Measurements from ENCODE around the gene CMTR2.
A peak's percentile ranks its signal among the peaks of the same experiment; 100 is the strongest.
"Not testable (repeated sequence)": the region's sequence is repeated elsewhere in the genome, so short reads cannot be mapped to it uniquely, and the experiment has no call there.

CMTR2 gene

GRCh38 chr16:71327720-71328119 is 38.5 kb upstream of the CMTR2 start:
- no peaks in the 10 kb centered on the region for H3K4me1 Mint-ChIP-seq
- no peak overlapping the region for H3K27ac Mint-ChIP-seq
- H3K27me3 Mint-ChIP-seq (ENCODE audit: low read depth, poor library complexity) = peaks cover 21% of the 10 kb centered on the region
- H3K4me3 Mint-ChIP-seq = no peak overlapping the region
- H3K9me3 Mint-ChIP-seq = peaks cover 11% of the 10 kb centered on the region
- no peak for TF ChIP-seq CTCF (IDR thresholded peaks at IDR 0.05)
- H3K36me3 Mint-ChIP-seq (ENCODE audit: low read depth) = no peaks in the 10 kb centered on the region
- DNase-seq = no peak

GRCh38 chr16:71319999-71320398 is 30.8 kb upstream of the CMTR2 start:
- Mint-ChIP-seq H3K36me3 (ENCODE audit: low read depth) (no peaks in the 10 kb centered on the region), H3K27ac (no peak overlapping the region), H3K27me3 (ENCODE audit: low read depth, poor library complexity) (peaks cover 21% of the 10 kb centered on the region), H3K4me3 (no peak overlapping the region), H3K4me1 (no peaks in the 10 kb centered on the region), H3K9me3 (no peaks in the 10 kb centered on the region)
- no peak for TF ChIP-seq CTCF (IDR thresholded peaks at IDR 0.05)
- no peak for DNase-seq

- no peak for TF ChIP-seq CTCF (IDR thresholded peaks at IDR 0.05)
- H3K27me3 Mint-ChIP-seq (ENCODE audit: low read depth, poor library complexity) = peaks cover 33% of the 10 kb centered on the region
- H3K4me3 Mint-ChIP-seq = no peak overlapping the region
- H3K9me3 Mint-ChIP-seq = no peaks in the 10 kb centered on the region
- H3K36me3 Mint-ChIP-seq (ENCODE audit: low read depth) = no peaks in the 10 kb centered on the region
- peaks cover 7% of the 10 kb centered on the region for H3K4me1 Mint-ChIP-seq
- DNase-seq = no peak
- no peak overlapping the region for H3K27ac Mint-ChIP-seq
Observed at GRCh38 chr16:71315269-71315668, 26.1 kb upstream of the CMTR2 start.

- H3K27me3 Mint-ChIP-seq (ENCODE audit: low read depth, poor library complexity) = peaks cover 39% of the 10 kb centered on the region
- H3K4me3 Mint-ChIP-seq; H3K36me3 Mint-ChIP-seq (ENCODE audit: low read depth); H3K9me3 Mint-ChIP-seq; H3K27ac Mint-ChIP-seq; H3K4me1 Mint-ChIP-seq; DNase-seq: not testable (repeated sequence)
Observed at GRCh38 chr16:71313591-71313990, 24.4 kb upstream of the CMTR2 start.

- TF ChIP-seq CTCF (IDR thresholded peaks at IDR 0.05) = peak; percentile 75
- H3K4me1 Mint-ChIP-seq = peaks cover 7% of the 10 kb centered on the region
- no peak overlapping the region for H3K27ac Mint-ChIP-seq
- H3K9me3 Mint-ChIP-seq = no peaks in the 10 kb centered on the region
- no peak overlapping the region for H3K4me3 Mint-ChIP-seq
- H3K36me3 Mint-ChIP-seq (ENCODE audit: low read depth) = no peaks in the 10 kb centered on the region
- DNase-seq = peak; percentile 61
- H3K27me3 Mint-ChIP-seq (ENCODE audit: low read depth, poor library complexity) = peaks cover 35% of the 10 kb centered on the region
Observed at GRCh38 chr16:71311553-71312158, 22.5 kb upstream of the CMTR2 start.

- TF ChIP-seq CTCF (IDR thresholded peaks at IDR 0.05) = no peak
- DNase-seq = no peak
- Mint-ChIP-seq H3K4me1 (no peaks in the 10 kb centered on the region), H3K4me3 (no peak overlapping the region), H3K36me3 (ENCODE audit: low read depth) (no peaks in the 10 kb centered on the region), H3K9me3 (peaks cover 22% of the 10 kb centered on the region), H3K27me3 (ENCODE audit: low read depth, poor library complexity) (peaks cover 28% of the 10 kb centered on the region), H3K27ac (no peak overlapping the region)
Observed at GRCh38 chr16:71303938-71304337, 14.7 kb upstream of the CMTR2 start.
